Thyroid gland (tissue), 4 donors: Measurements from ENCODE around the gene BRD3.

Source experiments
- CTCF ChIP-seq, 6 experiments: fragments of 200-600 bp in 3 of 6; fragments of 450-650 bp in 3 of 6; sonication (generic) in 3 of 6; IDR thresholded peaks; one replicate each; pipeline ENCODE4 v1.5.1; 2016 to 2019; ENCODE audit warnings: antibody characterized with exemption in 6 of 6, mild to moderate bottlenecking in 2 of 6, inconsistent platforms in 1 of 6, moderate library complexity in 1 of 6
- POLR2A ChIP-seq, 2 donors: fragments of 450-650 bp; IDR thresholded peaks; one replicate each; pipeline ENCODE4 v1.6.1; 2017; ENCODE audit warnings: antibody characterized with exemption in 2 of 2, mild to moderate bottlenecking in 2 of 2, moderate library complexity in 1 of 2

- TF ChIP-seq CTCF (IDR thresholded peaks at IDR 0.05) (no peak), POLR2A (IDR thresholded peaks at IDR 0.05) (no peak)
These were observed 28.2 kb downstream of the BRD3 start for GRCh38 chr9:134039386-134040175.
